ENCODE measurements around the gene RGS6. TPM values are rescaled to one million over a fixed set of nuclear protein-coding genes. Genes with fewer than 3 reads are reported as not detected.
"Not testable (repeated sequence)": the region's sequence is repeated elsewhere in the genome, so short reads cannot be mapped to it uniquely, and the experiment has no call there.

RGS6 gene
- total and polyA plus RNA-seq, 2 of the 4 experiments (the other 2 are of a cell fraction): not detected

- in situ Hi-C loops (cut with MboI; ENCODE audit: low sequenced_read_pairs); H2BK15ac ChIP-seq (ENCODE audit: low read depth, low read length); H2BK20ac ChIP-seq (ENCODE audit: low read depth, low read length); H3K4me2 ChIP-seq (ENCODE audit: low read depth, low read length); CTCF ChIA-PET; H3K18ac ChIP-seq (ENCODE audit: low read depth, low read length); H4K20me1 ChIP-seq (ENCODE audit: insufficient read depth, low read length); H3K14ac ChIP-seq (replicated peaks; ENCODE audit: low read depth, low read length); ATAC-seq (ENCODE audit: low read depth); H3K27ac ChIP-seq (ENCODE audit: insufficient read depth, low read length); H4K5ac ChIP-seq (ENCODE audit: low read depth, low read length); H3K4me1 ChIP-seq (ENCODE audit: control insufficient read depth, insufficient read depth, low read length); BruUV-seq (replicated peaks); H2AFZ ChIP-seq (replicated peaks; ENCODE audit: low read length, poor library complexity); H2AK9ac ChIP-seq (replicated peaks; ENCODE audit: low read depth, low read length, poor library complexity); H3K27me3 ChIP-seq (ENCODE audit: control insufficient read depth, insufficient read depth, low read length); H2AK5ac ChIP-seq (ENCODE audit: low read depth, low read length); H3K9me1 ChIP-seq (ENCODE audit: insufficient read depth, low read length); H4K8ac ChIP-seq (ENCODE audit: low read depth in 2 of 2, low read length in 2 of 2); DNase-seq; H4K91ac ChIP-seq (ENCODE audit: insufficient read depth, low read depth, low read length); POLR2A ChIA-PET (ENCODE audit: unreplicated experiment); H3K23ac ChIP-seq (ENCODE audit: low read depth, low read length); H2BK5ac ChIP-seq (ENCODE audit: low read depth, low read length, poor library complexity, severe bottlenecking); H3K56ac ChIP-seq (ENCODE audit: extremely low read depth, insufficient read depth, low read length); H3K9ac ChIP-seq (ENCODE audit: low read depth, low read length); H3K9me3 ChIP-seq (ENCODE audit: control insufficient read depth, insufficient read depth, low read length); intact Hi-C loops (cut with micrococcal nuclease); dilution Hi-C loops (cut with HindIII; ENCODE audit: low sequenced_read_pairs, unreplicated experiment); H2BK120ac ChIP-seq (ENCODE audit: low read depth, low read length); H3K36me3 ChIP-seq (ENCODE audit: control insufficient read depth, insufficient read depth, low read length); H3K4me3 ChIP-seq (ENCODE audit: insufficient read depth, low read depth, low read length); H3K79me1 ChIP-seq (ENCODE audit: low read depth in 1 of 2, low read length in 2 of 2); H3K4ac ChIP-seq (ENCODE audit: low read depth, low read length): not testable (repeated sequence)
- WGBS, 2 experiments (ENCODE audit: extremely low coverage in 2 of 2, insufficient read length in 1 of 2): no CpG with 5 or more reads among the region's 2 CpGs
Observed at GRCh38 chr14:71941616-71942015, 9.4 kb downstream of the RGS6 start.
